NCI-H2227 treated with DMSO at 0.1 percent for 48 hours (cell line): Measurements from ENCODE around the gene THAP7.
A peak's percentile ranks its signal among the peaks of the same experiment; 100 is the strongest.

Experiments
- DNase-seq: peaks from one replicate; lab custom pipeline; 2025; lab: John Stamatoyannopoulos, UW

THAP7 gene

GRCh38 chr22:21031545-21032036 is 29.7 kb upstream of the THAP7 start:
- no peak for DNase-seq

- DNase-seq = no peak
Measured at GRCh38 chr22:21030621-21031544, 29.0 kb upstream of the THAP7 start.

GRCh38 chr22:21030032-21030431 is 28.1 kb upstream of the THAP7 start:
- no peak for DNase-seq

DNA sequence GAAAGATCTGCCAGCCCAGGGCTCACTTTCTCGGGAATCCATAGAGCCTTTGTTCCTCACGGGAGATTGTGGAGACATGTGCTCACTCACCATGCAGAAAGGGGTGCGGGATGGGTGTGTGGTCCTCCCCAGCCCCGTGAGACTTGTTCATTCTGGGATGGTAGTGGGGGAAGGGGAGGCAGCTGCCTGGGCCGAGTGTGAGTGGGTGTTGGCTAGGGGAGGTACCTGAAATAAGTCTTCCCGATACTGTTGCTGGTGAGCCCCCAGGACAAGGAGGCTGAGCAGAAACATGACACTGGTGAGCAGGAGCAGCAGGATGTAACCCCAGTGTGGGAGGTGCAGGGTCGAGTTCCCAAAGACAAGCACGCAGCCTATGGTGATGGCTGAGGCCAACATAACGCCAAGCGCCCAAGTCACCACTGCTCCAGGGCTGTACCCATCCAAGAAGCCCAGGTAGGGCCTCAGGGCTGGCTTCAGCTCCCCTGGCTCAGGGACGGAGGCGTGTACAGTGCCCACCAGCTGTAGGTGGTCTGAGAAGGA is 27.6 kb upstream of the THAP7 start:
- no peak for DNase-seq

- no peak for DNase-seq
Measured at GRCh38 chr22:21028277-21029251, 26.6 kb upstream of the THAP7 start.

DNA sequence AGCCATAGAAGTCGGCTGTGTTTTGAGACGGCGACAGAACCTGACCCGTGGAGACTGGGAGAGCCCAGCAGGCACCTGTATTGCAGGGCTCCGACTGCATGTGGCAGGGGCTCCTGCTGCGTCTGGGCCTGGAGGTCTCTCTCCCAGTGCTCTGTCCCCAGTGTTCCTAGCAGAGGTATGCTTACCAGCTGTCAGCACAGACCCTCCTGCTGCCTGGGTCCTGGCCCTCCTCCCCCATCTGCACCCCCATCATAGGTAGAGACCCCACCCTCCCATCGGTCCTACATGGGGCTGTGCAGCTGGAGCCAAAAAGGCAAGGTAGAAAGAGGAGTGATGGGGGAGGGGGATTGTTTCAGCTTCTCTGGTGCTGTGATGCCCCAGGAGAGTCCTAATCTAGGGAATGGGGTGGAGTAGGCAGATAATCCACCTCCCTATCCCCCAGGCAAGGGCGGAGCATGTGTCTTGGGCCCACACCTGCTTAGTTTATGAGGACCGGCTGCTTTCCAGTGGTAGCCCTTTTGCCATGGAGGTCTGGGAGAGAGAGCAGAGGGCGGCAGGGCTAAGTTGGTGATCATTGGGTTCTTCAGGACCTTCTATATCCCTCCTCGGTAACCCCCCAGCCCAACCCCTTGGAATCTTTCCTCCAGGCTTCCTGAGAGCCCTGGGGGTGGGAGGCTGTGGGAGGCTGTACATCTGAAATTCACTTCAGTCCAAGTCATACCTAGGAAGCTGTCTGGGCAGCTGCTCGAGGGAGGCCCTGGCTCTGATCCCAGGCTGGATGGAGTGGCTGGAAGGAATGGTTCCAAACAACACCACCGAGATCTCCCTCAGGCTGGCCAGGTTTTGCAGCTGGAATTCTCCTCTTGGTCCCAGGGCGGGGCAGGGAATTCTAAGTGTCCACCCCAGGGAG is 25.1 kb upstream of the THAP7 start:
- DNase-seq = no peak

DNA sequence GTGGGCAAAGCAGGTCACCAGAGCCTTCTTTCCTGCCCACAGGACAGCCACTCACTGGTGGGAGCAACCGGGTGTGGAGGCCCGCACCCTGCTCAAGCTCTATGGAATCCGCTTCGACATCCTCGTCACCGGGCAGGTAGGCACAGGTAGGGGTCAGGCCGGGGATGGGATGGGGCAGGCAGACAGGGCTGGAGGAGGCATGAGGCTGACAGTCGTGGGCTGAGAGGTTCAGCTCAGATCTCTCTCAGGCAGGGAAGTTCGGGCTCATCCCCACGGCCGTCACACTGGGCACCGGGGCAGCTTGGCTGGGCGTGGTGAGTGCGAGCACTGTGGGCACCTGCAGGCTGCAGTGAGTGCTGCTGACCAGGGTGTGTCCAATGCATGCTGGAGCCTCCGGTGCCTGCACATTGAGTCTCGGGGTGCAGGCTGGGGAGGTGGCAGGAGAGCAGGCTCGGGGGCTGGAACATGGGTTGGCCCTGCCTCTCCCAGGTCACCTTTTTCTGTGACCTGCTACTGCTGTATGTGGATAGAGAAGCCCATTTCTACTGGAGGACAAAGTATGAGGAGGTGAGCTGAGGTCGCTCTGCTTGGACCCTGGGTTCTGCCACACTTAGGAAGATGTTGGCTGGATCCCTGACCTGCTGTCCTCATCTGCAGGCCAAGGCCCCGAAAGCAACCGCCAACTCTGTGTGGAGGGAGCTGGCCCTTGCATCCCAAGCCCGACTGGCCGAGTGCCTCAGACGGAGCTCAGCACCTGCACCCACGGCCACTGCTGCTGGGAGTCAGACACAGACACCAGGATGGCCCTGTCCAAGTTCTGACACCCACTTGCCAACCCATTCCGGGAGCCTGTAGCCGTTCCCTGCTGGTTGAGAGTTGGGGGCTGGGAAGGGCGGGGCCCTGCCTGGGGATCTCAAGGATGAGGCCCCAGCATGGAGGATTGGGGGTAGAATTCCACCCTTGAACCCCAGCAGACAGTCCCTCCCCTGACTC is 24.1 kb upstream of the THAP7 start:
- DNase-seq = no peak

DNA sequence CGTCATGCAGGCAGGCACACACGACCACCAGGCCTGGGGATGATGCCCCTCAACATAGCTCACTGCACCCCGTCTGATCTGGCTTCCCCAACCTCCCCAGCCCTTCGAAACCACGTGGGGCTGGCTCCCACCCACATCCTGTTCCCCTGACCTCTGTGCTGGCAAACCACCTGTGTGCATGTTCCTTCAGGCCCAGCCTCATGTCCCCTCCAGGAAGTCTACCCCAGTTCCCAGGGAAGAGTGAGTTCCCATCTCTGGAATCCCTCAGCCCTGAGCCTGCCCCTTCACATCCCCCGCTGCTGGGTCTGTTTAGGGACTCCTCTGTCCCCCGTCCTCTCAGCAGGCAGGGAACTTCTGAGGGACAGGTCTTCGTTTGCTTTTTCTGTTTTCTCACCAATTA is 23.3 kb upstream of the THAP7 start:
- no peak for DNase-seq

DNA sequence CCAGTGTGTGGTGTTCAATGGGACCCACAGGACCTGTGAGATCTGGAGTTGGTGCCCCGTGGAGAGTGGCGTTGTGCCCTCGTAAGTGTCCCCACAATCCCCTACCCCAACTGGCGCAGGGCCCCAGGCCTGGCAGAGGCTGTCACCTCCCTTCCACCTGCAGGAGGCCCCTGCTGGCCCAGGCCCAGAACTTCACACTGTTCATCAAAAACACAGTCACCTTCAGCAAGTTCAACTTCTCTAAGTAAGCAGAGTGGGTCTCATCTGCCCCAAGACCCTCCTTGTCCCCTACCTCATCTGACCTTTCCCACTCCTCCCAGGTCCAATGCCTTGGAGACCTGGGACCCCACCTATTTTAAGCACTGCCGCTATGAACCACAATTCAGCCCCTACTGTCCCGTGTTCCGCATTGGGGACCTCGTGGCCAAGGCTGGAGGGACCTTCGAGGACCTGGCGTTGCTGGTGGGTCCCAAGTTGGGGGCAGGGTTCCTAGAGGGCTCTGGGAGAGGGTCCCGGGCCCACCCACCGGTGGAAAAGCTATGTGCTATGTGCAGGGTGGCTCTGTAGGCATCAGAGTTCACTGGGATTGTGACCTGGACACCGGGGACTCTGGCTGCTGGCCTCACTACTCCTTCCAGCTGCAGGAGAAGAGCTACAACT is 21.2 kb upstream of the THAP7 start:
- no peak for DNase-seq

DNA sequence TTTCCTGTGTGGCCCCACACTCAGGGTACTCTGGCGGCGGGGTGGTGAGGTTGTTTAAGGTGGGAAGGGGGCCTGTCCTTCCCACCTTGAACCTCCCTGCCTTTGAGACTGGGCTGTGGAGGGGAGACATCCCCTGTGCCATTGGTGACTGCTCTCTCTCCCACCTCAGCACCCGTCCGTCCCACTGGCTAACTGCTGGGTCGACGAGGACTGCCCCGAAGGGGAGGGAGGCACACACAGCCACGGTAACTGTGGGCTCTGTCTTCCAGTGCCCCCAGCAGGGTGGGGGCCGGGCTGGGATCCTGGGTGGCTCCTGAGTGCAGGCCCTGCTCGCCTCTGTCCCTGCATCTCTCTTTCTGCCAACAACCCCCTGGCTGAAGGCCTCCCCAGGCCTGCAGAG is 20.6 kb upstream of the THAP7 start:
- no peak for DNase-seq

GRCh38 chr22:21020802-21021429 is 19.0 kb upstream of the THAP7 start:
- no peak for DNase-seq

- DNase-seq = no peak
Measured at GRCh38 chr22:21018314-21018713, 16.4 kb upstream of the THAP7 start.

- no peak for DNase-seq
Measured at GRCh38 chr22:21016644-21017420, 14.9 kb upstream of the THAP7 start.

DNA sequence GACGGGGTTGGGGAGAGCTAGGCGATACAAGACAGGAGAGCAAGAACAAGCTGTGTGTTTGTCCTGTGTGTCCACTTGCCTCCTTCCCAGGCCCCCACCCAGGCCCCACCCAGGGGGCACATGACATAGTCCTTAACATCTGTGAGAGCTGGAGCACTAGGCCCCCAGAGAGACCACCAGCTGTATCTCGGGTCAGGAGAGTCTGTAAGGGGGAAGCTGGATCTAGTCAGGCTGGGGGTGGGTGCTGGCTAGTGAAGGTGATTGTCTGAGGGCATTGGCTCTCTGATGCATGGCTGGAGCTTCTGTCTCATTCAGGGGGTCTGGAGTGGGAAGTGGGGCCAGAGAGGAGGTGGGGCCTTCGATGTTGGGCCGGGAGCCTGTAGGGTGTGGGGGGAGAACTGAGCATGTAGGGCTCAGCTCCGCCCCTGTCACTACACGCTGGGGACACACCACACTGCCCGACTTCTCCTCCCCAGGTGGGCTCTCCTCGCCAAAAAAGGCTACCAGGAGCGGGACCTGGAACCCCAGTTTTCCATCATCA is 13.6 kb upstream of the THAP7 start:
- DNase-seq = no peak

DNA sequence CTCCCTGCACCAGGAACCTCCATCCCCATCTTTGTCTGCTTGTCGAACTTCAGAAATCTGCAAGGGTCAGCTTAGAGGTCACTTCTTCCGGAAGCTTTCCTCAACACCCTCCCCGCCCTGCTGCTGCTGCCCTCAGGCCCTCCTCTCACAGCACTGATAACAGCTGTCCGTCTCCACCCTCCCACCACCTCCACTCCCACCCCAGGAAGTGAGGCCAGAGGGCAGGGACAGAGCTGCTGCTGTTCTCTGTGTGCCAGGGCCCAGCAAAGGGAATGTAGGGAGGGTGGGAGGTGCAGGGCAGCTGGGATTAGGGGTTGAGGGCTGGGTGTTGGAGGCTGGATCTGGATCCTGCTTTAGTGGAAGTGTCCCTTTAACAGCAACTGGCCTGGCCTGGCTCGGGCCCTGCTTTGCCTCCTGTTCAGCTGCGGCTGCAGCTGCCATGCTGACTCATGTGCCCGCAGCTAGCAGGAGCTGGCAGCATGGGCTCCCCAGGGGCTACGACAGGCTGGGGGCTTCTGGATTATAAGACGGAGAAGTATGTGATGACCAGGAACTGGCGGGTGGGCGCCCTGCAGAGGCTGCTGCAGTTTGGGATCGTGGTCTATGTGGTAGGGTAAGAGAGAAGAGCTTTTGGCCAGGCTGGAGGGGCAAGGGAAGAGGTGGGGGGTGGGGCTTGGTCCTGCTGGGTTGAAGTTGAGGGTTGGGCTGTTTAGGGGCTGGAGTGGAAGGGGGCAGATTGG is 13.0 kb upstream of the THAP7 start, which contains the start of gene P2RX6:
Gene P2RX6 (plus strand): TSS at position 440 of the 740 bp plus-strand sequence. CDS start 10 bp downstream, at position 450.
- peak; percentile 81 for DNase-seq

DNA sequence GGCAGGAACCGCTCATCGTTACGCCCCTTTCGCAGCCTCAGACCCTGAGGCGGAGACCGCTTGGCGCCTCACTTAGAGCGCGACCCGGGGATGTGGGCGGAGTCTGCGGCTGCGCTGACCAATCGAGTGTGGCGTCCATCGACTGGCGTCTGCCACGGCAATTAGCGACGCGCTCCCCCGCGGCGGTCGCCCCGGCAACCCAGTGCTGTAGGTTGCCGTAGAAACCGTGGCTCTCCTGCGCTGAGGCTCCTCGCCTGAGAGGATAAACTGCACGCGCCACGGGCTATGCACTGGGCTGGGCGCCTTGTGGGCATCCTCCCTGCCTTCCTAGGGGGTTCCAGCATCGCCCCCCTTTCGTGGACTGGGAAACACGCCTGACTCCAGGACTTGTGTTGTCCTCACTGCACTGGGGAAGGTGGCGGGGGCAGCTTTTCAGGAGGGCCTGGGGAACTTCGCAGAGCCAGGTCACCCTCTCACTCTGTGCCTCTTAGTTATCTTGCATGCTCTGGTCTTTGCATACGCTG is 12.3 kb upstream of the THAP7 start:
- peak; percentile 98 for DNase-seq
